CD4-positive, alpha-beta T cell treated with Interleukin-15 for 4 hours (primary cell): ENCODE measurements around the gene ATP11A.
"Not testable (repeated sequence)": the region's sequence is repeated elsewhere in the genome, so short reads cannot be mapped to it uniquely, and the experiment has no call there.

Source experiments
- DNase-seq: peaks from one replicate; pipeline ENCODE4 v3.0.0-alpha.2; 2020; ENCODE audit warnings: low spot score

ATP11A gene

DNA sequence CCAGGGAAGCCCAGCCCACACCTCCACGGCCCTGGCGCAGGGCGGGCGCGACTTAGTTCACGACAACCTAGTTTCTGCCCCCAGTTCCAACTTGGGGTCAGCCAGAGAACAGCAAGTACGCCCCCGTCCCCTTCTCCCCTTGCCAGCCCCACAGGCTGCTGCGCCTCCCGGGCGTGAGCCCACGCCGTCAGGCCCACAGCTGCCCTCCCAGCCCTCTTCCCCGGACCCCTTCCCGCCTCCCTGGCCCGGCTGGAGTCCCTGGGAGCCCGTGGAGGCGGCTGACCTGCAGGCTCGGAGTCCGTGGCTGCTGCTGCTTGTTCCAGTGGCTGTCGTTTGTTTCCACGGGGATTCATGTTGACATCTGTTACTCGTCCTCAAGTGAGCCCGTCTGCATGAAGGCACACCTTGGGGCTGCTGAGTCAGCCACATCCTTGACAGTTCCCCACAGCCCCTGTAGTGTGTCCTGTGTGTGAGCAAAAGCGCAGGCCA is 86.0 kb downstream of the ATP11A start:
- no peak for DNase-seq

GRCh38 chr13:112776354-112776753 is 86.5 kb downstream of the ATP11A start:
- no peak for DNase-seq

- no peak for DNase-seq
These were observed 87.1 kb downstream of the ATP11A start for GRCh38 chr13:112776971-112777370.

DNA sequence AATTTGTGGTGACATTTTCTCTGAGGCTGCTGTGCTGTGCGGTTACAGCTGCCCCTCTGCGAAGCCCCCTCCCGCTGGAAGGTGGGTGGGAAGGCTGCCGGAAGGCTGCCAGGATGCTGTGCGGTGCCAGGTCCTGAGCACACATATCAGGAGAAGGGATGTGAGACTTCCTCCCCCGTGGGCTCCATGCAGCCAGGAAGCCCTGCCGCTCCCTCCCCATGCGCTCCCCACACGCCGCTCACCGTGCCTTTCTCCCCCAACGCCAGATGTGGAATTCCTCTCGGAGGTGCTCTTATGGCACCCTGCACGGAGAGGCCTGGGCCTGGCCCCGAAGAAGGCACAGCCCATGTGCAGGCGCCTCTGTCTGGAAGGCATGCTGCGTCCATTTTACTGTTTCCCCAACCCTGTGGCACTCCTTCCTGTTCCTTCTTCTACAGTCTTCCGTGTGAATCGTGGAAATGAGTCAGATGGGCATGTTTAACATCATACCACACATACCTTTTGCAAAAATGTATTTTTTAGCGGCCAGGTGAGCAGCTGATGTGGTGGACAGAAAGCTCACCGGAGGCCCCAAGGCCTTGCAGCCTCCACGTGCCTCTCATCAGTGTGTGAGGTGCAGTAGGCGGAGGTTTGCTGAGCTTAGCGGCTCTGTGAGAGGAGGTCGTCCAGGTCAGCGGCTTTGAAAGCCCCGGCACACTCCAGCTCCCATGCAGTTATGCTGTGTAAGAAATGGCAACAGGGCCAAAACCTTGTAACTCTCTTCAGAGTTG is 88.0 kb downstream of the ATP11A start:
- DNase-seq: no peak

DNA sequence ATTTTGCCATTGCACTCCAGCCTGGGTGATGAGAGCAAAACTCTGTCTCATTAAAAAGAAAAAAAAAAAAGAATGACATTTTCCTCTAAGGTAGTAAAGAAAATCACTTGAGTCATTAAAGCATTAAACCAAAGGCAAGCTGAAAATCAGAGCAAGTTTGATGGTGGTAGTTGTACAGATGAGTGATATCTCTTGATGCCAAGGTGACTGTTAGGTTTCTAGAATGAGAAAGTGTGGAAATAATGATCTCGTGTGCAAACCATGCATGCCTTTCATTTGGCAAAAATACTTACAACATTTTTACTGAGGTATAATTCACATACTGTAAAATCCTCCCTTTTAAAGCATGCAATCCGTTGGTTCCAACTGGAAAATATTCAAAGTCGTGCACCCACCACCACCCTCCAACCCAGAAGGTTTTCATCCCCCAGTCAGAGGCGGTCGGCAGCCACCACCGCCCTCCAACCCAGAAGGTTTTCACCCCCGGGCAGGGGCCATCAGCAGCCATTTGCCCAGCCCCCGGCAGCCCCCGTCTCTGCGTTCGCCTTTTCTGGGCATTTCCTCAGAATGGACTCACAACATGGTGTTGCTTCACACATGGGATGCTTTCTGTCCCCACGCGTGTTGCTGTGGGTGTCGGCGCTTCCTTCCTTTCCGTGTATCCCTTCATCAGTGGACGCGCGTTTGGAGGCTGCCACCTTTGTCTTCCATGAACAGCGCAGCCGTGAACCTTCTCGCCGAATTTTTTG is 90.2 kb downstream of the ATP11A start:
- DNase-seq: no peak

DNA sequence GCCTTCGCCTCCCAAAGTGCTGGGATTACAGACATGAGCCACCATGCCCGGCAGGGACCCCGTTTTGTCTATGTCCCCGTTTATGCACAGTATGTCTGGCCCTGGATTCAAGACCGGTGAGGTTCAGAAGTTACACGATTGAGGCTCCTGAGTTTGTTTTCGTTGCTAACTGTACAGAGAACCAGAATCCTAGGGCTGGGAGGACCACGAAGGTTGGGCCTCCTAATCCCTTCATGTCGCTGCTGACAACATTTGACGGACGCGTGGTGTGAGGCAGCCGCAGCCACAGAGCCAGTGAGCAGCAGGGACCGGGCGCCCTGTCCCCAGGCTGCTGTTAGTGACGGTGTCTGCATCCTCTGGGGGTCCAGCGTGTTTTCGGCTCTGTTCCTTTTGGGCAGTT is 91.4 kb downstream of the ATP11A start:
- no peak for DNase-seq

GRCh38 chr13:112781881-112782361 is 92.1 kb downstream of the ATP11A start:
- no peak for DNase-seq

- no peak for DNase-seq
These were observed 92.7 kb downstream of the ATP11A start for GRCh38 chr13:112782429-112783010.

- no peak for DNase-seq
These were observed 93.5 kb downstream of the ATP11A start for GRCh38 chr13:112783135-112783977.

DNA sequence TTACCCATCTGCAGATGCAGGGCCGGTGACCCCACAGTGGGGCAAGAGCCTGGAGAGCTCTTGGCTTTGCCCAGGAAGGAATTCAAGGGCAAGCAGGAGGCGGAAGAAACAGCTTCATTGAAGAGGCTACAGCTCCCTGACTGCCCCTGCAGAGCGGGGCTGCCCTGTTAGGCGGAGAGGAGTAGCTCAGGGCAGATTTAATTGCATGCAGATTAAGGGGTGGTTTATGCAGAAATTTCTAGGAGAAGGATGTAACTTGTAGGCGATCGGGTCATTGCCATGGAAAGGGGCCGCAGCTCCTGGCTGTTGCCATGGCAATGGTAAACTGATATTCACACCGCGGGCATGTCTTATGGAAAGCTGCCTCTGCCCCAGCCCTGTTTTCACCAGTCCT is 94.1 kb downstream of the ATP11A start:
- DNase-seq: no peak

DNA sequence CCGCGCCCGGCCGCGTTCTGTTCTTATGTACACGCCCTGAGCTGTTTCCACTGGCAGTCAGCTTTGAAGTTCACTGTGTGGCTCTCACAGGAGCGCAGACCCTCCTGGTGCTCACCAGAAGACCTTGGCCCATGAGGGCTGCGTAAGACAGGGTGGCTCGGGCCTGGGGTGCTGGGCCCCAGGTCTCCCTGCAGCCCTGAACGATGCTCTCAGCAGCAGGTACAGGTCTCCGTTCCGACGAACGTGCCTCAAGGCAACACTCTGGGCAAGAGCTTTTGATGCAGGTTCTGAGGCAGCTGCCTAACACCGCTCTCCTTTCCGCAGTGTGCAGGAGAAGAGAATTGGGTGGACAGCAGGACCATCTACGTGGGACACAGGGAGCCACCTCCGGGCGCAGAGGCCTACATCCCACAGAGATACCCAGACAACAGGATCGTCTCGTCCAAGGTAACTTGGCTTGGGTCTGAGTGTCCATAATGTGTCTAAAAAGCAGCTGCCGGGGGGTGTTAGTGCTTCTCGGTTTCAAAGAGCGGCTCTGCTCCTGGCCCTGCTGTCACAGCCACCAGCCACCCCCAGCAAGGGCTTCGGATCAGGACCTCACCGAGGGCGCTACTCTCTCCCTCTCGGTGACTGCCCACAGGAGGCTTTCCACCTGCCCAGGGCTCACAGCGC is 95.1 kb downstream of the ATP11A start:
- no peak for DNase-seq

DNA sequence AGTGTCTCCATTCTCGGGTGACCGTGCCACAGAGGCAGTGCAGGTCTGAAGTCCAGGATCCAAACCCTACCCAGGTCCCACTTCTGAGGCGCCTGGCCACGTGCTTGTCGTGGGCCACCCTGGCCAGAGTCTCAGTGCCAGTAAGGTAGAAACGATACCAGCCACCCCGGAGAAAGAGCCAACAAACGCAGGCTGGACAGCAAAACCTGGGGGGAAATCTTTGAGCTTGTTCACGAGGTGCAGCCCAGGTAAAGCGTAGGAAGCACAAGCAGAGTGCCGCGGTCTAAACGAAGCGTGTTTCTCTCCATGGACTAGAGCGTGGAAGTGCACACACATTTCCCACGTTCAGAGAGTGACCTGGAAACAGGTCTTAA is 95.6 kb downstream of the ATP11A start:
- no peak for DNase-seq

DNA sequence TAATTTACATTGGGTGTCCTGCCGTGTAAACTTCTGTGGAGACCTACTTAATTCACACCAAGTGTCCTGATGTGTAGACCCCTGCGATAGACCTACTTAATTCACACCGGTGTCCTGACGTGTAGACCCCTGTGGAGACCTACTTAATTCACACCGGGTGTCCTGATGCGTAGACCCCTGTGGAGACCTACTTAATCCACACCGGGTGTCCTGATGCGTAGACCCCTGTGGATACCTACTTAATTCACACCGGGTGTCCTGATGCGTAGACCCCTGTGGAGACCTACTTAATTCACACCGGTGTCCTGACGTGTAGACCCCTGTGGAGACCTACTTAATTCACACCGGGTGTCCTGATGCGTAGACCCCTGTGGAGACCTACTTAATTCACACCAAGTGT is 97.0 kb downstream of the ATP11A start:
- DNase-seq: not testable (repeated sequence)

GRCh38 chr13:112790735-112791641 is 101.2 kb downstream of the ATP11A start:
- DNase-seq: no peak

DNA sequence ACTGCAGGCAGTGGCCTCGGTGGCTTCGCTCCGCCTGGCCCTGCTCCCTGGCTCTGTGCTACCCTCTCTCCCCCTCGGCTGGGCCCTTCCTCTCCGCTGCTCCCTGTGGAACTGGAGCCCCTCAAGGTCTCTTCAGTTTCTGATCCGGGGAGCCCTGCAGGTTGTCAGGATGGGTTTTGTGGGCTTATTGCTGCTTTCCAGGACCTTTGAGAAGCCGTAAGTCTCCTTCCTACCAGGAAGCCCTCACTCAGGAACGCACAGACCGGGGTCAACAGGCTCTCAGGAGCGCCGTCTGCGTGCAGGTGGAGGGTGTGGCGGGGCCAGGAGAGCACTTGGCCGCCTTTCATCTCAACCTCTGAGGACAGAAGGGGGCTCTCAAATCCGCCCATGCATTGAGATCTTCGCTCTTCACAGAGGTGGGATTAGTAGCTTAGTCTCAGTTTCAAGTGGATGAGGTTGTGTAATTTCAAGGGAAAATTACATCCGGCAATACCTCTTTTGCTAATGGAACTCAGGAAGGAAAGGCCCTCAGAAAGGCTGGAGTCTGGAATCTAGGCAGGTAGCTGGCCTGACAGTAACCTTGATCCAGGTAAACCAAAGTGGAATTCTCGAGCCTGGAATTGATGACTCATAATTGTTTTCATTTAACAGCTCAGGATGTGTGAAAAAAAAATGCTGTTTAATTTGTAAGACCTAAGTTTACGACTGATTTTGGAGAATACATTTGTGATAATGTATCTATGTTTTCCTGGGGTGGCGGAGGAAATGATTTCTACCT is 102.0 kb downstream of the ATP11A start:
- no peak for DNase-seq

DNA sequence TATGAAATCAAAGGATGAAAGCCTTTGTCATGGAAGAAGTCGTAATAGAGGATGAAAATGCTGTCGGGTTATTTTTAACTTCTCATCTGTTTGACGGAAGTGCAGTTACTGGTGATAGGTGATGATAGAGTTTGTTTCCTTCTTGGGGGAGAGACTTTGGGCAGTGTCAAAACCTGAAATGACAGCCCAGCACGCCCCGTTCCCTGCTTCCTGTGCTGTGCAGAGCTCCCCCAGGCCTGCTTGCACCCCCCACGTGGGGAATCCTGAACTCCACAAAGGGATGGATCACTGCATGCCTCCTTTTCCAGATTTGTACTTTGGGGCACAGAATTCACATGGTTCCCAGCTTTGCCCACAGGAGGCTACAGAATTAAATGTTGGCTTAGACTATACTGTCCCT is 102.7 kb downstream of the ATP11A start:
- DNase-seq: no peak

- no peak for DNase-seq
These were observed 104.0 kb downstream of the ATP11A start for GRCh38 chr13:112793545-112794445.

DNA sequence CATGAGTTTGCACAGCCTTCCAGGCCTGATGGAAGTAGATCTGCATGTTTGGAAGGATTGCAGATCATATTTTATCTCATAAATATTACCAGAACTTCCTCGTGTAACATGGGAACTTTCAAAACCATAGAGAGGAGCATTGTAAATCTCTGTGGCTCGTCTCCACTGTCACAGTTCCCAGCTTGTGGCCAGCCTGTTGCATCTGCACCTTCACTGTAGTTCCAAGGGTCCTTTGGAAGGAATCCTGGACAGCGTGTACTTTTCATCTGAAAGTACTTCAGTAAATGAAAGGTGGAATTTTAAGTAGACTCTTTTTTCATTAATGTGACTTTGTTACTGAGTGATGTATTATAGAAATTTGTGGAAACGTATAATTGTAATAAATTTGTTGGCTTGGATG is 105.4 kb downstream of the ATP11A start:
- DNase-seq: no peak
